ENCODE data around the gene CCDC146. TPM values are rescaled to one million over a fixed set of nuclear protein-coding genes. Genes with fewer than 3 reads are reported as not detected.

Gene CCDC146
- total RNA-seq, 1 donor from 2014 or later = 20.6 TPM

GRCh38 chr7:77276120-77276519 lies 153.7 kb downstream of the CCDC146 start:
- H3K4me3 ChIP-seq = no peak overlapping the region
- intact Hi-C loops (cut with DNase I) = no loop called here
- no peak for TF ChIP-seq CTCF (IDR thresholded peaks at IDR 0.05)
- no peak for TF ChIP-seq POLR2AphosphoS5 (IDR thresholded peaks at IDR 0.05; ENCODE audit: insufficient read depth in 1 of 2, low read depth in 1 of 2)
- TF ChIP-seq POLR2A (IDR thresholded peaks at IDR 0.05) = no peak
- no peak for DNase-seq (ENCODE audit: extremely low spot score in 2 of 2)
- no peaks in the 10 kb centered on the region for H3K27me3 ChIP-seq
- no peaks in the 10 kb centered on the region for H3K4me1 ChIP-seq
- no peaks in the 10 kb centered on the region for H3K9me3 ChIP-seq
- no peaks in the 10 kb centered on the region for H3K36me3 ChIP-seq
- no peak overlapping the region for H3K27ac ChIP-seq

GRCh38 chr7:77281780-77282478 lies 159.5 kb downstream of the CCDC146 start:
- H3K4me3 ChIP-seq = no peak overlapping the region
- H3K27me3 ChIP-seq = no peaks in the 10 kb centered on the region
- H3K4me1 ChIP-seq = peaks cover 7% of the 10 kb centered on the region
- no peaks in the 10 kb centered on the region for H3K9me3 ChIP-seq
- DNase-seq (ENCODE audit: extremely low spot score in 2 of 2) = no peak
- H3K36me3 ChIP-seq = no peaks in the 10 kb centered on the region
- TF ChIP-seq POLR2A (IDR thresholded peaks at IDR 0.05) (no peak), POLR2AphosphoS5 (IDR thresholded peaks at IDR 0.05; ENCODE audit: insufficient read depth in 1 of 2, low read depth in 1 of 2) (no peak), CTCF (IDR thresholded peaks at IDR 0.05) (no peak)
- intact Hi-C loops (cut with DNase I) = no loop called here
- H3K27ac ChIP-seq = no peak overlapping the region

GRCh38 chr7:77282897-77283296 lies 160.5 kb downstream of the CCDC146 start:
- TF ChIP-seq CTCF (IDR thresholded peaks at IDR 0.05) (no peak), POLR2A (IDR thresholded peaks at IDR 0.05) (no peak), POLR2AphosphoS5 (IDR thresholded peaks at IDR 0.05; ENCODE audit: insufficient read depth in 1 of 2, low read depth in 1 of 2) (no peak)
- DNase-seq (ENCODE audit: extremely low spot score in 2 of 2) = no peak
- Histone ChIP-seq H3K27me3 (no peaks in the 10 kb centered on the region), H3K9me3 (no peaks in the 10 kb centered on the region), H3K4me3 (no peak overlapping the region), H3K36me3 (peaks cover 0 to 3% of the 10 kb centered on the region in 2 donors), H3K4me1 (peaks cover 10% of the 10 kb centered on the region), H3K27ac (no peak overlapping the region)
- intact Hi-C loops (cut with DNase I) = no loop called here

- Histone ChIP-seq H3K27me3 (no peaks in the 10 kb centered on the region), H3K27ac (no peak overlapping the region), H3K36me3 (peaks cover 0 to 4% of the 10 kb centered on the region in 2 donors), H3K4me1 (peaks cover 10% of the 10 kb centered on the region), H3K4me3 (no peak overlapping the region), H3K9me3 (no peaks in the 10 kb centered on the region)
- DNase-seq (ENCODE audit: extremely low spot score in 2 of 2) = no peak
- TF ChIP-seq CTCF (IDR thresholded peaks at IDR 0.05) (no peak), POLR2A (IDR thresholded peaks at IDR 0.05) (no peak), POLR2AphosphoS5 (IDR thresholded peaks at IDR 0.05; ENCODE audit: insufficient read depth in 1 of 2, low read depth in 1 of 2) (no peak)
- intact Hi-C loops (cut with DNase I) = no loop called here
These were observed 161.6 kb downstream of the CCDC146 start for GRCh38 chr7:77284005-77284404.

GRCh38 chr7:77284616-77285015 lies 162.2 kb downstream of the CCDC146 start:
- intact Hi-C loops (cut with DNase I) = no loop called here
- Histone ChIP-seq H3K4me1 (peaks cover 10% of the 10 kb centered on the region), H3K9me3 (no peaks in the 10 kb centered on the region), H3K4me3 (no peak overlapping the region), H3K27ac (no peak overlapping the region), H3K27me3 (no peaks in the 10 kb centered on the region), H3K36me3 (peaks cover 0 to 4% of the 10 kb centered on the region in 2 donors)
- DNase-seq (ENCODE audit: extremely low spot score in 2 of 2) = no peak
- no peak for TF ChIP-seq POLR2A (IDR thresholded peaks at IDR 0.05)
- no peak for TF ChIP-seq POLR2AphosphoS5 (IDR thresholded peaks at IDR 0.05; ENCODE audit: insufficient read depth in 1 of 2, low read depth in 1 of 2)

Data from vagina (tissue), 2 donors.